HG03280 (cell line): ENCODE results near the gene P4HB.

Experiments used
- ATAC-seq: cut with Tn5 transposase; IDR thresholded peaks from one replicate; pipeline ENCODE4 v1.9.1; 2021; ENCODE audit warnings: mild to moderate bottlenecking, moderate library complexity; ENCODE audit not compliant: unreplicated experiment

Gene P4HB

GRCh38 chr17:81869221-81870130 lies 9.1 kb upstream of the P4HB start:
- no peak for ATAC-seq

DNA sequence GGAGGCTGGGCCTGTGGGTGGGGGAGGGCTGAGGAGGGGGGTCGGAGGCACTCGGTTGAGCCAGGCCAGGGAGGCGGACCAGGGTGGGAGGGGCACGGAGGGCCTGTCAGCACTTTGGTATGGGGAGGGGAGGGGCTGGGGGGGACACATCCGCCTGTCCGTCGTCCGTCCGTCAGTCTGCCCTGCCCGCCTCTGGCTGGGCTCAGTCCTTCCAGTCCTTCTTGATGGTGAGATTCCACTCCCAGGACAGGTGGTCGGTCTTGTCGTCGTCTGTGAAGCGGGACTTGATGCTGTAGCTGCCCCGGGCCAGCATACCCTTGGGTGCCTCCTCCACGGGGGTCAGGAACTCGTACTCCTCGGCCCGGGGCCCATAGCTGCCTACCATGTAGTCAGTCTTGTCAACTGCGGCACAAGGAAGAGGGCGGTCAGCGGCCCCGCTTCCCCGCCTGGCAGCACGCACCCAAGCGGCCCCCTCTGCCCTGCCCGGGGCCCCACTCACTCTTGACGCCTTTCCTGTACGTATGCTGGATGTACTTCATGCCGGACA lies 8.4 kb upstream of the P4HB start:
- no peak for ATAC-seq

- ATAC-seq, result no peak
Observed at GRCh38 chr17:81867991-81868673, 7.8 kb upstream of the P4HB start.

DNA sequence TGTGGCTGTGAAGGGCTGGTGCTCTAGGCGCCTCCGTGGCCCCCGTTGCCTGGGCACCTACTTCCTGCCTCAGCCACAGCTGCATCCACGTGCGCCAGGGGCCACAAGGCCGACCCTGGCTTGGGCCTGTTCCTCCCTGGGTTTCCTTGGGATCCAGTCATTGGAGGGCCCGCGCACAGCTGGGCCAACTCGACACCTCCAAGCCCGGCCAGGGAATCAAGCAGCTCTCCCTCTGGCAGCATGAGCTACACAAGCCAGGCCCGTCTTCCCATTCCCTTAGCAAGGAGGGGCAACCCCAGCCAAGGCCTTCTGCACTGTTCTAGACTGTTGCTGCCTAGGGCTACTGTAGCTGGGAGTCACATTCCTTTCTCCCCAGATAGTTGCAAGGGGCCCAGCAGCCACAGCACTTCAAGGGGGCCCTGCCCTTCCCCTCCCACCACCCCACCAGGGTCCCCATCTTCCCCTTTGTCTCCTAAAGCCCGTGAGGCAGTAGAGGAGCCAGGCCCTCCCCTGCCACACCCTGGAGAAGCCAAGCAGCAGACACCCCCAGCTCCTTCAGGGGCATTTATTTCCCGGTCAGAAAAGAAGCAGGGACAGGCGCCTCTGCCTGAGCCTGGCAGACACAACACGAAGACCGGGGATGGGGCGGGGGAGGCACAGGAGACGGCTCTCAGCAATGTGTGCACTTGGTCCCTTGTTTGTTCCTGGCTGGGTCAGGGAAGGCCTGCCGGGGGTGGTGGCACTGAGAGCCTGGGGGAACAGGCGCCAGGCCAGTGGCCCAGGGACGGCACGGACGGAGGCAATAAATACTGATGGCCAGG lies 7.0 kb upstream of the P4HB start:
- ATAC-seq, result no peak

GRCh38 chr17:81866440-81867169 lies 6.3 kb upstream of the P4HB start:
- no peak for ATAC-seq

GRCh38 chr17:81865733-81866439 lies 5.6 kb upstream of the P4HB start:
- ATAC-seq, result no peak

DNA sequence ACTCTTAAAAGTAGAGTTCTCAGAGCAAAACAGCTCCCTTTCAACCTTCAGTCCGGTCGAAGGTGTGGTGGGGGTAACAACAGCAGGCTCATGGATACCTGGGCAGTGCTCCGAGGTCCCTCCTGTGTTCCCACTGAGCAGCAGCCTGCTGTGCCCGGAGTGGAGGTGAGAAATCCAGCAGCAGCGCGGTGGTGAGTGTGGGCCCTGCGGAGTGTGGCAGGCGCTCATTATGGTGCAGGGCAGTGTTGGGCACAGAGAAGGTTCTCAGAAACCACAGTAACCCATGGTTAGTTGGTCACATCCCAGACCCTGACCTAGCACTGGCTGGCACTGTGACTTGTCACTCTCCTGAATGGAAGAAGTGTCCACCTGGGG lies 5.0 kb upstream of the P4HB start:
- no peak for ATAC-seq

GRCh38 chr17:81863833-81864768 lies 3.8 kb upstream of the P4HB start:
- no peak for ATAC-seq

GRCh38 chr17:81863123-81863675 lies 2.9 kb upstream of the P4HB start:
- ATAC-seq, result no peak

DNA sequence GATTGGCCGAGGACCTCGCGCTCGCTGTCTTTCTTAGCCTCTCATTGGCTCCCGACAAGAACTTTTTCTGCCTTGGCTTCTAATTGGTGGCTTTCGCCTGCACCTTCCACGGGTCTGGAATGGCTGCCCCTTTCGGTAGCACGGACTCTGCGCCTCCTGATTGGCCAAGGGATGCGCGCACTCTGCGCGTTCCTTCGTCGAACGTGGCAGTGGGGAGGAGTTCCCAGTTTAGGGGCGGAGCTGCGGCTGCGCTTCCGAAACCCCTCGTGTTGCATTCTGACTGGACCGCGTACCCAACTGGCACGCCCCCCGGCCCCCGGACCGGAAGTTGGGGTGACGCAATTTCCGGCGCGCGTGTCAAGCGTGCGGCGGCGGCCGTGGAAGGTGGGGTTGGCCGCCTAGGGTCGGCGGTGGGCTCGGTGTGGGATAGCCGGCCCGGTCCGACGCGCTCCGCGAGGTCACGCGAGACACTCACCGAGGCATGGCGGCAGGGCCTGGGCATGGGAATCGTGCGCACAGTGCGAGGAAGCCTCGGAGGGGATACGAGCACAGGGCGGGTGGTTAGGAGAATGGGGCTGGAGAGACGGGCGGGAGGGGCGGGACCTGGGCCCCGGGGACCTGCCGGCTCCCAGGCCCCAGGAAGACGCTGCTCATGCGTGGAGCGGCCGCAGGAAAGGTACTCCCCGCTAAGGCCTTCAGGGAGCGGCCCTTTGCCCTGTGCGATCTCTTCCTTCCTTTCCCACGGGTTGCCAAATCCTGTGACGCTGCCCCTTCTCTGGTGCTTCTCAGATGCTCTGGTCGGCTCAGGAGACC lies 627 bp upstream of the P4HB start:
- ATAC-seq, result peak; percentile 80

GRCh38 chr17:81858967-81859905 lies 1.1 kb downstream of the P4HB start:
- ATAC-seq, result no peak

GRCh38 chr17:81858170-81858966 lies 2.0 kb downstream of the P4HB start:
- no peak for ATAC-seq

GRCh38 chr17:81854974-81855774 lies 5.2 kb downstream of the P4HB start:
- no peak for ATAC-seq

DNA sequence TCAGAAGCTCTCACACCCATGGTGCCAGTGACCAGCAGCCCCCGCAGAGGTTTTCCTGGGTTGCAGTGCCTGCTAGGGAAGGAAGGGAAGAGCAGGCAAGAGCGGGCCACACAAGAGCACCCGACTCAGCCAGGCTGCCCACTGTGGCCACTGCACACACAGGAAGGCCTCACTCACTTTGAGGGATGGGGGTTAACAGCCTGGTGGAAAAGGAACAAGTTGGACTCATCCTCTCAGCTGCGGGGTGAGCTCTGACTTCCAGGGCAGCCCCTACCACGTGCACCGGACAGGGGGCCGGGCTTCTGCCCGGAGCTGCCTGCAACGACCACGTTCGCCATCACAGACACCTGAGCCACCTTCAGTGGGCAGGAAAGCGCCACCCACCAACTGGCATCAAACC lies 8.1 kb downstream of the P4HB start:
- ATAC-seq, result no peak

GRCh38 chr17:81851423-81851822 lies 8.9 kb downstream of the P4HB start:
- ATAC-seq, result no peak
